ENCODE results near the gene NBEA.

Gene NBEA

GRCh38 chr13:35266412-35266811 is 324.3 kb downstream of the NBEA start:
- DNase-seq (ENCODE audit: low read depth in 2 of 2), result no peak

- no peak for DNase-seq (ENCODE audit: low read depth in 2 of 2)
Measured at GRCh38 chr13:35278917-35279316, 336.8 kb downstream of the NBEA start.

- no peak for DNase-seq (ENCODE audit: low read depth in 2 of 2)
Measured at GRCh38 chr13:35279500-35279899, 337.4 kb downstream of the NBEA start.

GRCh38 chr13:35283856-35284255 is 341.8 kb downstream of the NBEA start:
- no peak for DNase-seq (ENCODE audit: low read depth in 2 of 2)

GRCh38 chr13:35285677-35286076 is 343.6 kb downstream of the NBEA start:
- no peak for DNase-seq (ENCODE audit: low read depth in 2 of 2)

- no peak for DNase-seq (ENCODE audit: low read depth in 2 of 2)
Measured at GRCh38 chr13:35292329-35292728, 350.3 kb downstream of the NBEA start.

- DNase-seq (ENCODE audit: low read depth in 2 of 2), result no peak
Measured at GRCh38 chr13:35293579-35294226, 351.6 kb downstream of the NBEA start.

- no peak for DNase-seq (ENCODE audit: low read depth in 2 of 2)
Measured at GRCh38 chr13:35309706-35310105, 367.6 kb downstream of the NBEA start.

- no peak for DNase-seq (ENCODE audit: low read depth in 2 of 2)
Measured at GRCh38 chr13:35332134-35332533, 390.1 kb downstream of the NBEA start.

GRCh38 chr13:35333157-35333556 is 391.1 kb downstream of the NBEA start:
- DNase-seq (ENCODE audit: low read depth in 2 of 2), result no peak

- DNase-seq (ENCODE audit: low read depth in 2 of 2), result no peak
Measured at GRCh38 chr13:35342440-35342839, 400.4 kb downstream of the NBEA start.

- no peak for DNase-seq (ENCODE audit: low read depth in 2 of 2)
Measured at GRCh38 chr13:35343417-35343816, 401.3 kb downstream of the NBEA start.

GRCh38 chr13:35345992-35346391 is 403.9 kb downstream of the NBEA start:
- DNase-seq (ENCODE audit: low read depth in 2 of 2), result no peak

GRCh38 chr13:35346494-35346893 is 404.4 kb downstream of the NBEA start:
- DNase-seq (ENCODE audit: low read depth in 2 of 2), result no peak

- DNase-seq (ENCODE audit: low read depth in 2 of 2), result no peak
Measured at GRCh38 chr13:35347679-35348205, 405.7 kb downstream of the NBEA start.

- no peak for DNase-seq (ENCODE audit: low read depth in 2 of 2)
Measured at GRCh38 chr13:35349052-35349451, 407.0 kb downstream of the NBEA start.

- DNase-seq (ENCODE audit: low read depth in 2 of 2), result no peak
Measured at GRCh38 chr13:35349673-35350278, 407.7 kb downstream of the NBEA start.

- DNase-seq (ENCODE audit: low read depth in 2 of 2), result no peak
Measured at GRCh38 chr13:35354285-35354684, 412.2 kb downstream of the NBEA start.

GRCh38 chr13:35354882-35355281 is 412.8 kb downstream of the NBEA start:
- no peak for DNase-seq (ENCODE audit: low read depth in 2 of 2)

- no peak for DNase-seq (ENCODE audit: low read depth in 2 of 2)
Measured at GRCh38 chr13:35356572-35356971, 414.5 kb downstream of the NBEA start.

- no peak for DNase-seq (ENCODE audit: low read depth in 2 of 2)
Measured at GRCh38 chr13:35365883-35366282, 423.8 kb downstream of the NBEA start.

GRCh38 chr13:35367586-35367985 is 425.5 kb downstream of the NBEA start:
- no peak for DNase-seq (ENCODE audit: low read depth in 2 of 2)

- DNase-seq (ENCODE audit: low read depth in 2 of 2), result no peak
Measured at GRCh38 chr13:35378939-35379338, 436.9 kb downstream of the NBEA start.

- no peak for DNase-seq (ENCODE audit: low read depth in 2 of 2)
Measured at GRCh38 chr13:35379663-35380062, 437.6 kb downstream of the NBEA start.
